Measurements from ENCODE around the gene COL4A1. TPM values are rescaled to one million over a fixed set of nuclear protein-coding genes. Genes with fewer than 3 reads are reported as not detected.

The COL4A1 gene
- total RNA-seq, 1 experiment from 2014 or later = 0.12 TPM

- no peak for DNase-seq
- Mint-ChIP-seq H3K27me3 (ENCODE audit: unreplicated experiment) (no peaks in the 10 kb centered on the region), H3K36me3 (ENCODE audit: insufficient read depth, unreplicated experiment) (no peaks in the 10 kb centered on the region), H3K4me3 (ENCODE audit: low read depth, unreplicated experiment) (no peak overlapping the region), H3K27ac (ENCODE audit: unreplicated experiment) (no peak overlapping the region), H3K4me1 (ENCODE audit: low read depth, unreplicated experiment) (peaks cover 8% of the 10 kb centered on the region), H3K9me3 (ENCODE audit: low read depth, unreplicated experiment) (no peaks in the 10 kb centered on the region)
- no TSS peak for BruUV-seq (replicated peaks)
- CTCF ChIA-PET = no interaction called here
- intact Hi-C loops (cut with micrococcal nuclease; ENCODE audit: unreplicated experiment) = no loop called here
- no peak for TF ChIP-seq CTCF (IDR thresholded peaks at IDR 0.05; ENCODE audit: unreplicated experiment)
Observed at GRCh38 chr13:110129539-110130186, 177.3 kb downstream of the COL4A1 start.

GRCh38 chr13:110129076-110129475 is 177.9 kb downstream of the COL4A1 start:
- BruUV-seq (replicated peaks) = no TSS peak
- Mint-ChIP-seq H3K36me3 (ENCODE audit: insufficient read depth, unreplicated experiment) (no peaks in the 10 kb centered on the region), H3K9me3 (ENCODE audit: low read depth, unreplicated experiment) (no peaks in the 10 kb centered on the region), H3K27me3 (ENCODE audit: unreplicated experiment) (no peaks in the 10 kb centered on the region), H3K27ac (ENCODE audit: unreplicated experiment) (no peak overlapping the region), H3K4me3 (ENCODE audit: low read depth, unreplicated experiment) (no peak overlapping the region), H3K4me1 (ENCODE audit: low read depth, unreplicated experiment) (peaks cover 8% of the 10 kb centered on the region)
- CTCF ChIA-PET = no interaction called here
- DNase-seq = no peak
- no peak for TF ChIP-seq CTCF (IDR thresholded peaks at IDR 0.05; ENCODE audit: unreplicated experiment)
- intact Hi-C loops (cut with micrococcal nuclease; ENCODE audit: unreplicated experiment) = no loop called here

- Mint-ChIP-seq H3K36me3 (ENCODE audit: insufficient read depth, unreplicated experiment) (no peaks in the 10 kb centered on the region), H3K4me1 (ENCODE audit: low read depth, unreplicated experiment) (peaks cover 8% of the 10 kb centered on the region), H3K27me3 (ENCODE audit: unreplicated experiment) (no peaks in the 10 kb centered on the region), H3K9me3 (ENCODE audit: low read depth, unreplicated experiment) (no peaks in the 10 kb centered on the region), H3K27ac (ENCODE audit: unreplicated experiment) (no peak overlapping the region), H3K4me3 (ENCODE audit: low read depth, unreplicated experiment) (no peak overlapping the region)
- BruUV-seq (replicated peaks) = no TSS peak
- DNase-seq = no peak
- CTCF ChIA-PET = no interaction called here
- intact Hi-C loops (cut with micrococcal nuclease; ENCODE audit: unreplicated experiment) = no loop called here
- TF ChIP-seq CTCF (IDR thresholded peaks at IDR 0.05; ENCODE audit: unreplicated experiment) = no peak
Observed at GRCh38 chr13:110128546-110128945, 178.4 kb downstream of the COL4A1 start.

GRCh38 chr13:110127986-110128511 is 178.9 kb downstream of the COL4A1 start:
- no peak overlapping the region for H3K27ac Mint-ChIP-seq (ENCODE audit: unreplicated experiment)
- no TSS peak for BruUV-seq (replicated peaks)
- H3K9me3 Mint-ChIP-seq (ENCODE audit: low read depth, unreplicated experiment) = no peaks in the 10 kb centered on the region
- TF ChIP-seq CTCF (IDR thresholded peaks at IDR 0.05; ENCODE audit: unreplicated experiment) = no peak
- no peaks in the 10 kb centered on the region for H3K36me3 Mint-ChIP-seq (ENCODE audit: insufficient read depth, unreplicated experiment)
- intact Hi-C loops (cut with micrococcal nuclease; ENCODE audit: unreplicated experiment) = no loop called here
- DNase-seq = no peak
- no peaks in the 10 kb centered on the region for H3K27me3 Mint-ChIP-seq (ENCODE audit: unreplicated experiment)
- CTCF ChIA-PET = no interaction called here
- H3K4me3 Mint-ChIP-seq (ENCODE audit: low read depth, unreplicated experiment) = no peak overlapping the region
- peaks cover 8% of the 10 kb centered on the region for H3K4me1 Mint-ChIP-seq (ENCODE audit: low read depth, unreplicated experiment)

Measured in Calu3 (cell line).